Keratinocyte (primary cell): ENCODE data around the gene OR56A4.

ENCODE experiments used
- CTCF ChIP-seq, 3 experiments: IDR thresholded peaks in 1 of 3; conservative IDR thresholded peaks in 1 of 3; optimal IDR thresholded peaks in 1 of 3; 2 replicates in 2 of 3; 3 replicates in 1 of 3; pipeline versions ENCODE3 to v1.5.1; 2011; ENCODE audit warnings: low read length in 3 of 3, mild to moderate bottlenecking in 3 of 3, moderate library complexity in 2 of 3, control low read depth in 1 of 3, inconsistent platforms in 1 of 3; ENCODE audit not compliant: insufficient read depth in 2 of 3; ENCODE audit errors: extremely low read depth in 1 of 3
- EZH2 ChIP-seq: IDR thresholded peaks from one replicate; pipeline ENCODE4 v1.6.1; 2012; ENCODE audit warnings: inconsistent platforms, mild to moderate bottlenecking, low read length, moderate library complexity

DNA sequence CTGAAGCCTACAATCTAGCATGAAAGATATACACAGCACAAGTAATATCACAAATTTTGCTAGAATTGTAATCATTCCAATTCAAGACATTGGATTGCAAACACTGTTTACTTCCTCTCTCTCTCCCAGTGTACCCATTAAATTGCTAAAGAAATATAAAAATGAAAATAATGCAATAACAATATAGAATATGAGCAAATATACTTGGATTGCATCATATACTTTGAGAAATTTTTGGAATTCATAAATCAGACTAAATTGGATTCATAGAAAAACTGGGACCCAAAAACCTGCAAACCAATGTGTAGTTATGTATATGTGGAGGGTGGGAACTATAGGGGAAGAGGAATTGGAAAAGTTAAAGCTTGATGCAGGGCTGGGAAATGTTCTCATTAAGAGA is 48.8 kb upstream of the OR56A4 start:
- TF ChIP-seq CTCF (optimal IDR thresholded peaks at IDR 0.05 in 1 of 3, IDR thresholded peaks at IDR 0.05 in 1 of 3, conservative IDR thresholded peaks at IDR 0.05 in 1 of 3; ENCODE audit: extremely low read depth in 1 of 3, insufficient read depth in 2 of 3, low read length in 3 of 3) (no peak), EZH2 (no peak)
